GM19099 (cell line): ENCODE results near the gene POGZ.
A peak's percentile ranks its signal among the peaks of the same experiment; 100 is the strongest.

ENCODE experiments used
- POLR2A ChIP-seq: IDR thresholded peaks from 3 replicates; pipeline ENCODE4 v1.6.1; 2011; ENCODE audit warnings: low read depth; ENCODE audit not compliant: insufficient read length; ENCODE audit errors: extremely low read depth

Gene POGZ, protein sequence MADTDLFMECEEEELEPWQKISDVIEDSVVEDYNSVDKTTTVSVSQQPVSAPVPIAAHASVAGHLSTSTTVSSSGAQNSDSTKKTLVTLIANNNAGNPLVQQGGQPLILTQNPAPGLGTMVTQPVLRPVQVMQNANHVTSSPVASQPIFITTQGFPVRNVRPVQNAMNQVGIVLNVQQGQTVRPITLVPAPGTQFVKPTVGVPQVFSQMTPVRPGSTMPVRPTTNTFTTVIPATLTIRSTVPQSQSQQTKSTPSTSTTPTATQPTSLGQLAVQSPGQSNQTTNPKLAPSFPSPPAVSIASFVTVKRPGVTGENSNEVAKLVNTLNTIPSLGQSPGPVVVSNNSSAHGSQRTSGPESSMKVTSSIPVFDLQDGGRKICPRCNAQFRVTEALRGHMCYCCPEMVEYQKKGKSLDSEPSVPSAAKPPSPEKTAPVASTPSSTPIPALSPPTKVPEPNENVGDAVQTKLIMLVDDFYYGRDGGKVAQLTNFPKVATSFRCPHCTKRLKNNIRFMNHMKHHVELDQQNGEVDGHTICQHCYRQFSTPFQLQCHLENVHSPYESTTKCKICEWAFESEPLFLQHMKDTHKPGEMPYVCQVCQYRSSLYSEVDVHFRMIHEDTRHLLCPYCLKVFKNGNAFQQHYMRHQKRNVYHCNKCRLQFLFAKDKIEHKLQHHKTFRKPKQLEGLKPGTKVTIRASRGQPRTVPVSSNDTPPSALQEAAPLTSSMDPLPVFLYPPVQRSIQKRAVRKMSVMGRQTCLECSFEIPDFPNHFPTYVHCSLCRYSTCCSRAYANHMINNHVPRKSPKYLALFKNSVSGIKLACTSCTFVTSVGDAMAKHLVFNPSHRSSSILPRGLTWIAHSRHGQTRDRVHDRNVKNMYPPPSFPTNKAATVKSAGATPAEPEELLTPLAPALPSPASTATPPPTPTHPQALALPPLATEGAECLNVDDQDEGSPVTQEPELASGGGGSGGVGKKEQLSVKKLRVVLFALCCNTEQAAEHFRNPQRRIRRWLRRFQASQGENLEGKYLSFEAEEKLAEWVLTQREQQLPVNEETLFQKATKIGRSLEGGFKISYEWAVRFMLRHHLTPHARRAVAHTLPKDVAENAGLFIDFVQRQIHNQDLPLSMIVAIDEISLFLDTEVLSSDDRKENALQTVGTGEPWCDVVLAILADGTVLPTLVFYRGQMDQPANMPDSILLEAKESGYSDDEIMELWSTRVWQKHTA (N-terminal part only)

DNA sequence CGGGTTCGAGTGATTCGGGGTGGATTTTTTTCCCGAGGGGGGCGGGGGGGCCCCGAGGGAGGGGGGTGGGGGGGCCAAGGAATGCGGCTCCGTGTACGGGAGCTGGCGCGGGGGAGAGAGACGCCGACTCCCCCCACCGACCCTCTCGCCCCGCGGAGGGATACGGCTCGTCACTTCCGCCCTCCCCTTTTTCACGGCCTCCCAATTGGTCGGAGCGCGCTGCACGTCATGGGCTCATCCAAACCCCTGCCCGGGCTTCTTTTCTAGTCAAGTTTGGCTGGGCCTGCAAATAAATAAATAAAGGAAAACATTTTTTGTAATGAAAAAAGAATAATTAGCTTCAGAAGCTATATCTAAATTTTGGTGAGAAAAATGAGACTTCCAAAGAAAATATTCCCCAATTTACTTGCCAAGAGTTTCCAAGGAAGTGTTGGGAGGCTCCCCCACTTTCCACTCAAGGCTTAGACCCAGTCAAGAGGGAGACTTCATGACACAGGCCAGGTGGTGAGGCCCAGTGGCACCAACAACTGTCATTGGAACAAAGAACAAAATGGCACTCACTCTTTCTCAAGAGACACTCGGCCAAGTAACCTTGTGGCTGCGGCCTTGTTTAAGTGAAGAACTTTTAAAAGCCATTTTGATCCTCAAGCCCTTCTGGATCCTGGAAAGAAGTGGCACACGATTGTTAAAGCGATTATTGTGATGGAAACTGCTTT is at the start of gene POGZ:
POGZ (minus strand) TSS at position 164 of the 716 bp plus-strand sequence. CDS start 17,290 bp downstream, outside the sequence.
- peak; percentile 66 for TF ChIP-seq POLR2A

DNA sequence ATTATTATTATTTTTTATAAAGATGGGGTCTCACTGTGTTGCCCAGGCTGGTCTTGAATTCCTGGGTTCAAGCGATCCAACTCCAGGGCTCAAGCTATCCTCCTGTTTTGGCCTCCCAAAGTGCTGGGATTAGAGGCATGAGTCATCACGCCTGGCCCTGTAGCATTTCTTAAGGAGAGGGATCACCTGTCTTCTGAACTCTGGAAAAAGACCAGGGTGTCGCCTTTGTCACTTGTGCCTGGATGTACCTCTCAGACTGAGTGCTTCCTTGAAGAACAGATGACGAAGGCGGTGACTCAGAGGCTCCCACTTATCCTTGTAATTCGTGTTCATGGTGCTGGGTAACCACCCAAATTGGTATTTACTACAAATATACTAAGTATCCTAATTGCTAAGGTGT is 49.5 kb upstream of the POGZ start:
- TF ChIP-seq POLR2A = no peak

DNA sequence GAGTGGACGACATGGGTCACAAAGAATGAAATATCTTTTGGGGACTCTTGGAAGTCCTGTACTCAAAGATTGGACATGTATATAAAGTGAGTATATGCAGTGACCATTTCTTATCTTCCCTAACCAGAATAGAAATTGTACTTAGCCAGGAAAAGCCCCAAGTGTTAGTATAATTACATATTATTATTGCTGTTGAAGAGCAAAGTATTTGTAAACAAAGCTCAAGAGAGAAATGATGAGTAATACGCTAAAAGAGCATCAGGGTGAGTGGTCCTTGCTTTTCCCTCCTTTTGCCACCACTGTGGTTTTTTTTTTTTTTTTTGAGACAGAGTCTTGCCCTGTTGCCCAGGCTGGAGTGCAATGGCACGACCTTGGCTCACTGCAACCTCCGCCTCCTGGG is 45.5 kb upstream of the POGZ start:
- no peak for TF ChIP-seq POLR2A

DNA sequence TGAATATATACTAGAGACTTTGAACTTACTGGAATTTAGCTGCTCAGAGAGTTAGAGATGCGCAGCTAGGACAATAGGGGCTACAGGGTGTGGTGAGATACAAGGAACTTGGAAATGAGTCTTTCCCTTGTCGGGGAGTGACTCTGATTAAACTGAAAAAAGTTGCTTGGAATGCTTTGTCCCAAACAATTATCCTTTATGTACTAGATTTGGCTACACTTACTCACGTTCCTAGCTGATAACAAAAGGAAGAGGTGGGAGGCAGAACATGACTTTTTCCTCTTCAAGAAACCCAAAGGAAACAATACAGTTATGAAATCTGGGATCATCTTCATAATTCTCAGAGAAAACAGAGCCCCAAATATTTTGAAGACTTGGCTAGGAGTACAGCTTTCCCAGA is 45.0 kb upstream of the POGZ start:
- TF ChIP-seq POLR2A = no peak

DNA sequence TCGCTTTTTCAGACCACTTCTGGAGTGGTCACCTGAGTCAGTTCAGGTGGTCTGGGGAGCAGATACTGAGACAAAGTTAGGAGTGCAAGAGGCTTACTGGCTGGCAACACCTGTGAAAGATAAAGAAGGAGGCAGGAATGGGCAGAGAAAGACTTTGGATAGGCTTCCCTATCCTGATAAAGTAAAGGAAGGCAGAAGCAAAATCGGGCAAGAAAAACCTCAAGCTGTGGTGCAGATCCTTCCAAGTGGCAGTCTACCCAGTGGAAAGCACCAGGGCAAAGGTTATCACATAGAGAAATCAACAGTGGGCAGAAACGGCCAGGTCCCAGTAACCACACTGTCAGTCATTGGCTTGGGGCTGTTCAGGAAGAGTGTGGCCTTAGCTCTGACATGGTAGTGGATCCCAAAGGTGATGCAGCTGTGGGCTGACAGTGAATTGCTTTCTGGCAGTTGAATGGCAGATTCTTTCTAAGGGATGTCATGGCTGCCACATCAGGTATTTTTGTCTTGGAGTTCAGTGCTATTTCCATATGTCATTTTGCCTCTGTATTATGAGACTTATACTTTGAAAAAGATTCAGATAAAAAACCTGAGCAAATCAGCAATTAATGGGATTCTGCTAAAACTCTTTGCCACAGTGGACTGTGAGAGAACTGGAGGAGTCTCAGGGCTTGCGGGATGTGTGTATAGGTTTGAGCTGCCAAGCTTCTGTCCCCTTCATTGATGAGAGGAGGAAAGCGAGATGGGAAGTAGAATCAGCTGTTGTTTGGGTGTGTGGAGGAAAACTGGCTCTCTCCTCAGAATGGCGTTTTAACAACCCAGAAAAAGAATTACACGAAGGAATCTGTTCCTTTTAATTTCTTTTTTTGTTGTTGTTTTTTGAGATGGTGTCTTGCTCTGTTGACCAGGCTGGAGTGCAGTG is 43.8 kb upstream of the POGZ start:
- TF ChIP-seq POLR2A = no peak

DNA sequence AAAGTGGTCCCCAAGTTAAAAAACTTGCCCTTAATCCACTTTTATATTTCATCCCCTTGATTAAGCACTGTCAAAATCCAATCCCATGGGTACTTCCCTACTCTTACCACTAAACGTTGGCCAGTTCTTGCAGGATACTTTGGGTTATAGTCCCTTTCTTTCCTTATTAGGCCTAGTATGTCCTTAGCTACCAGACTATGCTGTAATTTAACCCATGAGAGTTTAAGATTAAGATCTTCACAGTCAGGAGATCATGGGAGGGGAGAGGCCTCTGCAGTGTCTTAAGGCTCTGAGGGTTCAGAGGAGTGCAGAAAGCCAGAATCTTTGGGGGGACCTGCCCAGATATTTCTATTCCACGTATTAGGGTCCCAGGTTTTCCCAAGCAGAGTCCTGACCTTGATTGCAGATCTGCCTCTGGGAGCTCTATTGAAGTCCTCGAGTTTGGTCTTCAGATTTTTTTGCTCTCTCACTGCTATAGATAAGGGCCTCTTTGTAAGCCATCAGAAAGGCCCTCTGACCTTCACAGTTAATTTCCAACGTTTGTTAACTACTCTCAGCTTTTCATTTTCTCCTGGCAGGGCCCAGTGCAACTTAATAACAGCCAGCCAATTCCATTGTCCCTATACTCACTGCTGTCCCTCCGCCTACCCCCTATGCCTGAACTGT is 42.9 kb upstream of the POGZ start:
- no peak for TF ChIP-seq POLR2A

DNA sequence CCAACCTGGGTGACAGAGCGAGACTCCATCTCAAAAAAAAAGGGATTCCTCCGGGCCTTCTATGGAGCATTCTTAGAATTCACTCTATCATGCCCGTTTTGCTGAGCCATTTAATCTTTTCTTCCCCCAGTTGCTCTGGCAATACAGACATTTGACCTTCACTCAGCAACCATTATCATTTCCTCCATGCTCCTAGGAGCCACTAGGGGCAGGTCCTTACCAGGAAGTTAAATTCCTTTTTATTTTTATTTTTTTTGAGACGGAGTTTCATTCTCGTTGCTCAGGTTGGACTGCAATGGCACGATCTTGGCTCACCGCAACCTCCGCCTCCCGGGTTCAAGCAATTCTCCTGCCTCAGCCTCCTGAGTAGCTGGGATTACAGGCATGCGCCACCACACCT is 42.2 kb upstream of the POGZ start:
- TF ChIP-seq POLR2A = no peak

DNA sequence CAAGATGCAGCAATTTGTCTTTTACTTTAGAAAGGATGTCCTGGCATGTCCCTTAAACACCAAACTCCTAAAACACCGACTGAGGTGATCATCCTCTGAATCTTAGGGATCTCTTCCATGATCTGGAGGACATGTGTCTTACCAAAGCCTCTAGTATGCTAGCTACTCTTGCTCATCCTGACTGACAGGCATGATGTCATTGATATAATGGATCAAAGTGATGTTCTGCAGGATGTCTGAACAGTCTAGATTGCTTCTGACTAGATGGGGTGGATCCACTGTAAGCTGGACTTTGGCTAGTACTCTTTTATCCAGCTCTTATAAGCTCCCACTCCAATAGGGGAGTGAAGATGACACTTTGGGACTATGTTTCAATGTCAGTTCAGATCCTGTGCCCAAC is 40.6 kb upstream of the POGZ start:
- TF ChIP-seq POLR2A = no peak

DNA sequence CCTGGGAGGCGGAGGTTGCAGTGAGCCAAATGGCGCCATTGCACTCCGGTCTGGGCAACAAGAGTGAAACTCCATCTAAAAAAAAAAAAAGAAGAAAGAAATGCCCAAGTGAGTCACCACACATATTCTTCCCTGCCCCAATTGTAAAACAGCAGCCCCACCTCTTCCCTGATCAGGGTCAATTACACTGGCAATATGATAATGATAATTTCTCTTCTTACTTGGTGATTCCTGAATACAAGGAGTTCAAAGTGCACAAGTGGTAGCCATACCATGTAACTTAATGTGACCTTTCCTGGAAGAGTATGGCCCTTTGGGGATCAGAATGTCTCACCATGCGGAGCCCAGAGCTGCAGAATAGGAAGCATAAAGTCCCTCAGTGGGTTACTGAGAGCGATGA is 40.1 kb upstream of the POGZ start:
- no peak for TF ChIP-seq POLR2A

DNA sequence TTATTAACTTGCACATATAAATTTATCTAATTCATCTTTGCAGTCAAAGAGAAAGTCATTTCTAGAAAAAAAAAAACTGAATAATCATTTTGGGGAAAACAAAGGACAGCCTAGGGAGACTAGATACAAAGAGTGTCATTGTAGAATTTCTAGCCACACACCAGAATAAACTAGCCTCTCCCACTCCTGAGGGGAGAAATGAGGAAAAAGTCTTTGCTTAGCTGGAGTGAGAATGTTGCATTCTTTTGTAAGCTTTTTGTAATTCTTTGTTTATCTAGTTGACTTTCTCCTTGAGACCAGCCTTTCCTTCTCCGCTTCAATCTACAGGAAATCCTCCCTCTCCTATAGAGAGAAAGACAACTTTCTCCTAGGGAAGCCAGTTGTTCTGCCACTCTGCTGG is 36.0 kb upstream of the POGZ start:
- no peak for TF ChIP-seq POLR2A

DNA sequence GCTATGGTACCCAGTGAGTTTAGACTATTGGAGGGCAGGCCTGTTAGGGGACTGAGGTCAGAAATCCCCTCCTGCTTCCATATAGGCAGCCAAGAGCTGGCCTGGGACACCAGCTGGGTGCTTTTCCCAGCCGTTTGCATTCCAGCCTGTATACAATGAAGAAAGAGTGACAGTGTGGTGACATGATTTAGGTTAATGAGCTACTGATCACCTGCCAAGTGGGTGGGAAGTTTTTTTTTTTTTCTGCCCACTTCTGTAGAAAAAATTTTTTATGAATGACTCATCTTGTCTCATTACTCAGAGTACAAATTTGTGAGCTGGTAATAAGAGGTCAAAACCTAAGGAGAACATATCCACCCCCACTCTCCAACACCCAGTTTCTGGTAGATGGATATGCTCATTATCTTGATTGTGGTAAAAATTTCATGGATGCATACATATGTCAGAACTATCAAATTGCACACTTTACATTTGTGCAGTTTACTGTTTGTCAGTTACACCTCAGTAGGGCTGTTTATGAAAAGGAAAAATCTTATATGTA is 35.5 kb upstream of the POGZ start:
- no peak for TF ChIP-seq POLR2A

DNA sequence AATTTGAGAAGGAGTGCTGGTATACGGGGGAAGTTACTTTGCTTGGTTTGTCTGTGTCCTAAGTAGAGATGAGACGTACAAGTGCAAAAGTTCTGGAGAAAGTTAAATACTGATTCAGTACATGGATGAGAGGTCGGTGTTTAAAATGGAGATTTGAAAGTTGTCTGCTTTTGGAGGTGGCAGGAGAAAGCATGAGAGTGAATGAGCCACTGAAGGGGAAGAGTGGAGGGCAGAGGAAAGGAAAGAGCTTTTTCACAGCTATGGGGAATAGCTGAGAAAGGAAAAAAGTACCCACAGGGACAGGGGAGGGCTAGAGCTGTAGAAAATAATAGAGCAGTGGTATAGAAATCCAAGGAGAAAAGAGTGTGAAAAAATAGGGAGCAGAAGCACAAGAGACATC is 33.7 kb upstream of the POGZ start:
- TF ChIP-seq POLR2A = no peak

DNA sequence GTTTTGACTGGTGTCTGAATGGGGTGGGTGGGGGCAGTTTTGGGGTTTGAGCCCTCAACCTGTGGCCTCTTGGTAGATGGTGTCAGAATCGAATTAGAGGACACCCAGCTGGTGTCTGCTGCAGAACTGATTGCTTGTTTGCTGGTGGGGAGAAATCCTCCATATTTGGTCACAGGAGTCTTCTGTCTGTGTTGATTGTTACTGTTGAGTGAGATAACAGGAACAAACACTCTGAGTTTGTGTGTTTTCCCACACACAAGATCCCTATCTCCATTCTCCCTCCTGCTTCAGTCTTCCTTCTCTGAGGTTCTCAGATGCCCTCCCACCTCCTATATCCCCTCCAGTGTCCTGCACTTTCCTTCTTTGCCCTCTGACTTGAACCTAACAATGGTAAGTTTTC is 32.8 kb upstream of the POGZ start:
- TF ChIP-seq POLR2A = no peak
